Measurements from ENCODE around the gene LTN1.

DNA sequence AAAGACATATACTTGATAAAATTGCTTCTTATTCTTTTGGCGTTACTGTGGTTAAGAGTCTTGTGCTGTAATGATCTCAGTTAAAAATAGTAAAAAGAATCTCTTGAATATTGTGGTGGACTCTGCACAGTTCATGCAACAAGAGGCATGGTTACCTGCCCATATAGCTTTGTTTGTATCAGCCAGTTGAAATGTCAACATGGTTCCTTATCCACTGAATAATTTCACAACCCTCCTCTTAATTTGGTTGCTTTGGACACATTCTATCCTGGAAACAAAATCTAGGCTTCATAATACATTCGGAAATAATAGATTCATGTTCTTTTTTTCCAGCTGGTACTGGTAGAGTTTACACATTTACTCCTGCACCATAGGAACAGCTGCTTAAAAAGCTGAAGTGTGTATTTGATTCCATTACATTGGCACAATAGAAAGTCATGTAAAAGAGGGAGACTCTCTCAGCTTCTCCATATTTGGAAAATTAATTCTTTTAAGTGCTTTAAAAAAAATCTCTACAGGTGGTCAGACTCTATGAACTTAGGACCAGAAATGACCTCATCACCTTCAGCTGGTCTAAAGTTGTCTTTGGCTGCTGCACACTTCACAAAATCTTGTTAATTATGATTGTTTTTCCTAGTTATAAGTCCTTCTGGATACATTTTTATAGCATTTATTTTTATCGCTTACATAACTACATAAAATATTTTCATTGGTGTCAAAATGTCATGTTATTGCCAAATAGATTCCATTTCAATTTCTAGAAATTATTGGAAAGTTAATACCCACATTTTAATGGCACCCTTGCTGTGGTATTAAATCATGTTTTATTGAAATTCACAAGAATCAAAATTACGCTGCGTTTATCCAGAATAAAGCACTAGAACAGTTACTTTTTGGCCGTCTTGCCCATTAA lies 100.2 kb downstream of the LTN1 start:
- TF ChIP-seq MXI1 (IDR thresholded peaks at IDR 0.05; ENCODE audit: low read depth, low read length) = no peak
- no peak for TF ChIP-seq GABPA (IDR thresholded peaks at IDR 0.05; ENCODE audit: low read depth)
- TF ChIP-seq, protein P1, sequence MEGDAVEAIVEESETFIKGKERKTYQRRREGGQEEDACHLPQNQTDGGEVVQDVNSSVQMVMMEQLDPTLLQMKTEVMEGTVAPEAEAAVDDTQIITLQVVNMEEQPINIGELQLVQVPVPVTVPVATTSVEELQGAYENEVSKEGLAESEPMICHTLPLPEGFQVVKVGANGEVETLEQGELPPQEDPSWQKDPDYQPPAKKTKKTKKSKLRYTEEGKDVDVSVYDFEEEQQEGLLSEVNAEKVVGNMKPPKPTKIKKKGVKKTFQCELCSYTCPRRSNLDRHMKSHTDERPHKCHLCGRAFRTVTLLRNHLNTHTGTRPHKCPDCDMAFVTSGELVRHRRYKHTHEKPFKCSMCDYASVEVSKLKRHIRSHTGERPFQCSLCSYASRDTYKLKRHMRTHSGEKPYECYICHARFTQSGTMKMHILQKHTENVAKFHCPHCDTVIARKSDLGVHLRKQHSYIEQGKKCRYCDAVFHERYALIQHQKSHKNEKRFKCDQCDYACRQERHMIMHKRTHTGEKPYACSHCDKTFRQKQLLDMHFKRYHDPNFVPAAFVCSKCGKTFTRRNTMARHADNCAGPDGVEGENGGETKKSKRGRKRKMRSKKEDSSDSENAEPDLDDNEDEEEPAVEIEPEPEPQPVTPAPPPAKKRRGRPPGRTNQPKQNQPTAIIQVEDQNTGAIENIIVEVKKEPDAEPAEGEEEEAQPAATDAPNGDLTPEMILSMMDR (IDR thresholded peaks at IDR 0.05) = no peak
- no peak for TF ChIP-seq YY1 (IDR thresholded peaks at IDR 0.05; ENCODE audit: low read depth)
- TF ChIP-seq ELF1 (IDR thresholded peaks at IDR 0.05) = no peak
- TF ChIP-seq, protein P2, sequence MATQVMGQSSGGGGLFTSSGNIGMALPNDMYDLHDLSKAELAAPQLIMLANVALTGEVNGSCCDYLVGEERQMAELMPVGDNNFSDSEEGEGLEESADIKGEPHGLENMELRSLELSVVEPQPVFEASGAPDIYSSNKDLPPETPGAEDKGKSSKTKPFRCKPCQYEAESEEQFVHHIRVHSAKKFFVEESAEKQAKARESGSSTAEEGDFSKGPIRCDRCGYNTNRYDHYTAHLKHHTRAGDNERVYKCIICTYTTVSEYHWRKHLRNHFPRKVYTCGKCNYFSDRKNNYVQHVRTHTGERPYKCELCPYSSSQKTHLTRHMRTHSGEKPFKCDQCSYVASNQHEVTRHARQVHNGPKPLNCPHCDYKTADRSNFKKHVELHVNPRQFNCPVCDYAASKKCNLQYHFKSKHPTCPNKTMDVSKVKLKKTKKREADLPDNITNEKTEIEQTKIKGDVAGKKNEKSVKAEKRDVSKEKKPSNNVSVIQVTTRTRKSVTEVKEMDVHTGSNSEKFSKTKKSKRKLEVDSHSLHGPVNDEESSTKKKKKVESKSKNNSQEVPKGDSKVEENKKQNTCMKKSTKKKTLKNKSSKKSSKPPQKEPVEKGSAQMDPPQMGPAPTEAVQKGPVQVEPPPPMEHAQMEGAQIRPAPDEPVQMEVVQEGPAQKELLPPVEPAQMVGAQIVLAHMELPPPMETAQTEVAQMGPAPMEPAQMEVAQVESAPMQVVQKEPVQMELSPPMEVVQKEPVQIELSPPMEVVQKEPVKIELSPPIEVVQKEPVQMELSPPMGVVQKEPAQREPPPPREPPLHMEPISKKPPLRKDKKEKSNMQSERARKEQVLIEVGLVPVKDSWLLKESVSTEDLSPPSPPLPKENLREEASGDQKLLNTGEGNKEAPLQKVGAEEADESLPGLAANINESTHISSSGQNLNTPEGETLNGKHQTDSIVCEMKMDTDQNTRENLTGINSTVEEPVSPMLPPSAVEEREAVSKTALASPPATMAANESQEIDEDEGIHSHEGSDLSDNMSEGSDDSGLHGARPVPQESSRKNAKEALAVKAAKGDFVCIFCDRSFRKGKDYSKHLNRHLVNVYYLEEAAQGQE (IDR thresholded peaks at IDR 0.05; ENCODE audit: low read depth, low read length) = no peak
- TF ChIP-seq, protein P3, sequence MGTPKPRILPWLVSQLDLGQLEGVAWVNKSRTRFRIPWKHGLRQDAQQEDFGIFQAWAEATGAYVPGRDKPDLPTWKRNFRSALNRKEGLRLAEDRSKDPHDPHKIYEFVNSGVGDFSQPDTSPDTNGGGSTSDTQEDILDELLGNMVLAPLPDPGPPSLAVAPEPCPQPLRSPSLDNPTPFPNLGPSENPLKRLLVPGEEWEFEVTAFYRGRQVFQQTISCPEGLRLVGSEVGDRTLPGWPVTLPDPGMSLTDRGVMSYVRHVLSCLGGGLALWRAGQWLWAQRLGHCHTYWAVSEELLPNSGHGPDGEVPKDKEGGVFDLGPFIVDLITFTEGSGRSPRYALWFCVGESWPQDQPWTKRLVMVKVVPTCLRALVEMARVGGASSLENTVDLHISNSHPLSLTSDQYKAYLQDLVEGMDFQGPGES (IDR thresholded peaks at IDR 0.05; ENCODE audit: low read depth, low read length) = no peak
- TF ChIP-seq POLR2AphosphoS5 (IDR thresholded peaks at IDR 0.05; ENCODE audit: low read depth, low read length) = no peak
- no peak for TF ChIP-seq FOXJ3 (CRISPR knock-in tag; IDR thresholded peaks at IDR 0.05)
- no peak for TF ChIP-seq NRF1 (IDR thresholded peaks at IDR 0.05; ENCODE audit: low read depth, low read length)
- TF ChIP-seq, protein P4, sequence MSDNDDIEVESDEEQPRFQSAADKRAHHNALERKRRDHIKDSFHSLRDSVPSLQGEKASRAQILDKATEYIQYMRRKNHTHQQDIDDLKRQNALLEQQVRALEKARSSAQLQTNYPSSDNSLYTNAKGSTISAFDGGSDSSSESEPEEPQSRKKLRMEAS (IDR thresholded peaks at IDR 0.05; ENCODE audit: low read depth) = no peak
- no peak for TF ChIP-seq RXRA (IDR thresholded peaks at IDR 0.05; ENCODE audit: borderline replicate concordance, low read depth)
- TF ChIP-seq GATA2 (CRISPR knock-in tag; IDR thresholded peaks at IDR 0.05) = no peak
- TF ChIP-seq, protein P5, sequence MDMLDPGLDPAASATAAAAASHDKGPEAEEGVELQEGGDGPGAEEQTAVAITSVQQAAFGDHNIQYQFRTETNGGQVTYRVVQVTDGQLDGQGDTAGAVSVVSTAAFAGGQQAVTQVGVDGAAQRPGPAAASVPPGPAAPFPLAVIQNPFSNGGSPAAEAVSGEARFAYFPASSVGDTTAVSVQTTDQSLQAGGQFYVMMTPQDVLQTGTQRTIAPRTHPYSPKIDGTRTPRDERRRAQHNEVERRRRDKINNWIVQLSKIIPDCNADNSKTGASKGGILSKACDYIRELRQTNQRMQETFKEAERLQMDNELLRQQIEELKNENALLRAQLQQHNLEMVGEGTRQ (IDR thresholded peaks at IDR 0.05; ENCODE audit: borderline replicate concordance, low read depth, low read length) = no peak

All from SK-N-SH (cell line).